Loucy (cell line): ENCODE results near the gene NSF.

Source experiments
- EZH2phosphoT487 ChIP-seq: fragments of 200-600 bp; IDR thresholded peaks from 2 replicates; pipeline ENCODE4 v1.6.1; 2018; ENCODE audit warnings: antibody characterized with exemption, mild to moderate bottlenecking, moderate library complexity, borderline replicate concordance
- TF ChIP-seq, protein P1 (sequence below): fragments of 200-600 bp; sonication (generic); conservative IDR thresholded peaks from 2 replicates; pipeline ENCODE4 v1.5.1; 2014; ENCODE audit warnings: mild to moderate bottlenecking, antibody characterized with exemption, low read length

DNA sequence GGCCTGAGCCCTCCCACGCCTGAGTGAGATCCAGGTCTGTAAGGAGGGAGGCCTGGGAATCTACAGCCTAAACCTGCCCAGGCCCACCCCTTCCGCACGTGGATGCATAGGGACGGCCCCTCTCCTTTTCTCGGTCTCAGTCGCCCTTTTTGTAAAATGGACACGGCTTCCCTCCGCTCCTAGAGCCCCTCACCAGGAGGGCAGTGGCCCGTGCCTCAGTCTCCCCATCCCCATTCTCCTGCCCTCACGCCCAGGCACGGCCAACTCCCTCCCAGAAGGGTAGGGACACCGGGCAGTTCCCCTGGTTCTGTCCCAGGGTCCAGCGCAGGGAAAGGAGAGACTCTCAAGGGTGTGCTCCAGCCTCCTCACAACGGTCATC is 180.0 kb downstream of the NSF start:
- TF ChIP-seq EZH2phosphoT487, result no peak
- TF ChIP-seq, protein P1, sequence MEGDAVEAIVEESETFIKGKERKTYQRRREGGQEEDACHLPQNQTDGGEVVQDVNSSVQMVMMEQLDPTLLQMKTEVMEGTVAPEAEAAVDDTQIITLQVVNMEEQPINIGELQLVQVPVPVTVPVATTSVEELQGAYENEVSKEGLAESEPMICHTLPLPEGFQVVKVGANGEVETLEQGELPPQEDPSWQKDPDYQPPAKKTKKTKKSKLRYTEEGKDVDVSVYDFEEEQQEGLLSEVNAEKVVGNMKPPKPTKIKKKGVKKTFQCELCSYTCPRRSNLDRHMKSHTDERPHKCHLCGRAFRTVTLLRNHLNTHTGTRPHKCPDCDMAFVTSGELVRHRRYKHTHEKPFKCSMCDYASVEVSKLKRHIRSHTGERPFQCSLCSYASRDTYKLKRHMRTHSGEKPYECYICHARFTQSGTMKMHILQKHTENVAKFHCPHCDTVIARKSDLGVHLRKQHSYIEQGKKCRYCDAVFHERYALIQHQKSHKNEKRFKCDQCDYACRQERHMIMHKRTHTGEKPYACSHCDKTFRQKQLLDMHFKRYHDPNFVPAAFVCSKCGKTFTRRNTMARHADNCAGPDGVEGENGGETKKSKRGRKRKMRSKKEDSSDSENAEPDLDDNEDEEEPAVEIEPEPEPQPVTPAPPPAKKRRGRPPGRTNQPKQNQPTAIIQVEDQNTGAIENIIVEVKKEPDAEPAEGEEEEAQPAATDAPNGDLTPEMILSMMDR, result no peak
